Stimulated activated CD4-positive, alpha-beta T cell treated with anti-CD3 and anti-CD28 coated beads, Interleukin-4, amount 100 ng/mL, for 4 hours (primary cell): Measurements from ENCODE around the gene HSBP1L1.

Source experiments
- DNase-seq, 2 experiments: peaks; one replicate each; pipeline ENCODE4 v3.0.0-alpha.2; 2020

Gene HSBP1L1

DNA sequence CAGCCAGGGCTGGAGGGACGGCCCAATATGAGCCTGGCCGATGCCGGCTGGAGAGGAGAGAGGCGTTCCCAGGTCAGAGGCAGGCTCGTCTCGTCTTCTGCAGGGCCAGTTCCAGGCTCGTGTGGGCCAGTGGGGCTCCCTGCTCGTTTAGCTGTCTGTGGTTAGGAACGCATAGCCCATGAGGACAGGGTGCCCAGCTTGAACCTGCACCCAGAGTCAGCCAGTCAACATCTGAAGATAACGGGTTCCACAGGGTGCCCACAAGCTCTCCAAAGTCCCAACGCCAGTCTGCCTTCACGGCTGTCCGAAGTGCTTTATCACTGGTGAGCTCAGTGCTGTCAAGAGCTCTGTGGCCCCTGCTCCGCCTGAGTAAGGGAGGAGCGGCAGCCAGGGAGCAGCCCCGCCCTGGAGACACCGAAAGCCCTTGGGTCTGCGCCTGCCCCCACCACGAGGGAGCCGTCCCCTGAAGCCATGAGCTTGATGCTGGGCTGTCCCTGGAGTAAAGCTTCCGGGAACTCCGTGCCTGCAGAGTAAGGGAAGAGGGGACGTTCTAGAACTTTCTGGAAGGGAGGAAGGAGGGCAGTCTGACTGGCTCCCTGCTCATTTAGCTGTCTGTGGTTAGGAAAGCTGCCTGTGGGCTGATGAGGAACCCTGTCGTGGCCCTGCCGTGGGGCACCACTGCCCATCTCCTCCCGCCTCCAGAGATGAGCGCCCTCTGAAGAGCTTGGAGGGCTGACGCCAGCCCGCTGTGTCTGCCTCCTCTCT, 2.7 kb upstream of the HSBP1L1 start:
- no peak for DNase-seq

DNA sequence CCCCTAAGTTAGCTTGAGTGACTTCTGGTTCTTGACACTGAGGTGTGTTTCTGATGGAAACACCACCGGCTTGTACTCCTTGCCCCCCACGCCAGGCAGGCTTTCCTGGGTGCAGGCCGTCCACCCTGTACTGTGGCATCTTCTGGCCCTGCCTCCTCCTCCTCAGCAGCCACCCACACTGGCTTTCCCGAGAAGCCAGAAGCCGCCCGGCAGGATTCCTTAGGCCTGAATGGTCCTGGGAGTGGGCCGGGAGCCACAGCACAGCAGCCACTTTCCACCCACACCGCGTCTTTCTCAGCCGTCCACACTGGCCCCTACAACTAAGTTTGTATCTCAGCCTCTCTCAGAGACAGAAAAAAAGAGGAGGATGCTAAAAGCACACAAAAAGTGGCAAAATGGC, 2.1 kb upstream of the HSBP1L1 start:
- DNase-seq: no peak

DNA sequence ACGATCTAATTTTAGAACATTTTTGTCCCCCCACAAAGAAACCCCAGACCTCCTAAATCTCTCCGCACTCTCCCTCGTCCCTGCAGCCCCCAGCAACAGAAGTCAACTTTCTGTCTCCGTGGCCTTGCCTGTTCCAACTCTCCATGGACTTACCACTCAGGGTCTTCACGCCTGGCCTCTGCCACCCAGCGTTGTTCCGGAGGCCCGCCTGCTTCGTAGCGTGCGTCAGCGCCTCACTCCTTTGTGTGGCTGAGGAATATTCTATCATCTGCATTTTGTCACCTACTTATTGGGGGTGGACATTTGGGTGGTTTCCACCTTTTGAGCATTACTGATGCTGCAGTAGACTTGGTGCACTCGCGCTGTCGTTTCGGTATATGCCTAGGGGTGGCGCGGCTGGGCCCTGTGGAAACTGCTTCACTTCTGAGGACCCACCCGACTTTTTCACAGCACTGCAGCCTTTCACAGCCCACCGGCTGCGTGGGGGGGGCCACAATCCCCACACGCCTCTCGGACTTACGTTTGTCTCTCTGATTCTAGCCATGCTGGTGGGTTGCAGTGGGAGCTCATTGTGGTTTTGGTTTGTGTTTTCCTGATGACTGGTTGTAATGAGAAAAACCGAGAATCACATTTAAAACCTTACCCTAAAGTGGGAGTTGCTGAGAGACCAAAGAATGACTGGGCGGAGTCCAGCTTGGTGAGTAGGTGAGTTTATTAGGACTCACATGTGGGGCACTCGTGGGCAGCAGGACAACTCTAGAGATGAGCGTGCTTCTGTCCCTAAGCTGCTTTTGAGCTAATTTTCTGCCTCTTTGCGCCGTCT, 1.4 kb upstream of the HSBP1L1 start:
- DNase-seq: peak; percentile 12 to 29

DNA sequence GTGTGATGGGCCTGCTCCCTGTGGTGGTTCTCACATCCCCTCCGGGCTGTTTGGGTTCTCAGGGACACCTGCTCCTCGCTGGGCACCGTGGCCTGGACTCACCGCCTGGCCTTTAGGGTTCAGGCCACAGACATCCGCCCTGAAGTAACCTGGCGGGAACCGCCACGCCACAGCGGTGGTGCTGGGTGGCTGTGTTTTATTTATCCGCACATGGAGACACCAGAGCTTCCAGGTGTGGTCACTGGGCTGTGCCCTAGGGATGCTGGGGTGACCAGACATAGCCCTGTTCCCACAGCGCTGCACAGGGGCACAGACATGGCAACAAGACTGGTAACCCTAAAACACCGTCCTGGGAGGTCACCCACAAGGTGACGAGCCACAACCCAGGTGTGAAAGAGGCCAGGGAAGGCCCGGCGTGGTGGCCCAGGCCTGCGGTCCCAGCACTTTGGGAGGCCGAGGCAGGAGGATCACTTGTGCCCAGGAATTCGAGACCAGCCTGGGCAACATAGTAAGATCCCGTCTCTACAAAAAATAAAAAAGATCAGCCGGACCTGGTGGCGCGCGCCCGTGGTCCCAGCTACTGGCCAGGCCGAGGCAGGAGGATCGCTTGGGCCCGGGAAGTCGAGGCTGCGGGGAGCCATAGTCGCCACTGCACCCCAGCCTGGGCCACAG, 649 bp upstream of the HSBP1L1 start:
- DNase-seq: no peak

DNA sequence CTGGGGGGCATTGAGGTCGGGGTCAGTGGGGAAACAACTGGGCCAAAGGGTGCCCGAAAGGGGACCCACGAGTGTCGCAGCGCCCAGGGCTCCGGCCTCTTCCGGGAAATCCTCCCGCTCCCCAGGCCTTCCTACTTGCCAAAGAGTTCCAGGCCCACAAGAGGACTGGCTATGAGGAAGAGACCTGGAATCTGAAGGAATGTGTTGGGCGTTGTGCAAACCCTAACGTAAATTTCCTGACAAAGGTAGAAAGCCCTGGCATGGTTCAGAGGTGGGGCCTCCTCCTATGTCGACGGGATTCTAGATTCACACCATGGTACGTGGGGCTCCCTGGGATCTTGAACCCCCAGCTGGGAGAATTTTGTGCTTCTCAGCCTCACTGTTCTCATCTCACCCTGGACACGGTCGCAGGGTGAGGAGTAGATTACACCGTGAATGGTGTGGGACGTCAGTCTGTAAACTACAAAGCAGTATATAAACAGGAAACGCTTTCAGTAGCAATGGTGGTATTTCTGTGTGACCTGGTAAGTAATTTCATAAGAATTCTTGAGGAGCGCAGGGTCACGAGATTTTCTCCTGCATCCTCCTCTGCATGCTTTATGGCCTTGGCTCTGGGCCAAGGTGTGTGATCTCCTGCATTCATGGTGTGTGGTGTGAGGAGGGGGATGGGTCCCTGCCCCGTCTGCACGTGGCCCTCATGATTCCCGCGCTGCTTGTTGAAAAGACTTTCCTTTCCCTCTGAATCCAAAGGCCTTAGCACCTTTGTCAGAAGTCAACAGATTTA, 868 bp downstream of the HSBP1L1 start:
- DNase-seq: no peak

DNA sequence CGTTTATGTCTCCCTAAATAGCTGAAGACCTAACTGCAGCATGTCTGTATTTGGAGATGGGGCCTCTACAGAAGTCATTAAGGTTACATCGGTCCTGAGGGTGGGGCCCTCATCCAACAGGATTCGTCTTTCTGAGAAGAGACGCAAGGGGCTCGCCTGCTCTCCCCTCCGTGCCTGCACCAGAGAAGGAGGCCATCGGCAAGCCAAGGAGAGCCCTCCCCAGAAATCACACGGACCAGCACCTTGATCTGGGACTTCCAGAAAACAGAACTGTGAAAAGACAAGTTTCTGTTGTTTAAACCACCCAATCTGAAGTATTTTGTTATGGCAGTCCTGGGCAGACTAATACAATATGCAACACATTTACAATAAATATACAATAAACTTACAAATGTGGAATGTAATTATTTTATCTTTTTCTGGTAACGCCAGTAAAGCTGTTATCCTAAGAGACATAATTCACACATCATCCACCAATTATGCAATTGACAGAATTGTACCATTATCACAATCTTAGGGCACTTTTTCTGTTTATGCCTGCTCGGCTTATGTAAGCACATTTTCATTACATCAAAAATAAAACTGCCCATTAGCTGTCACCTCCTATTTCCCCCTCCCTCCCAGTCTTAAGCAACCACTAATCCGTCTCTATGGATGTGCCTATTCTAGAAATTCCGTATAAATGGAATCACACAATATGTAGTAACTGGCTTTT, 6.1 kb downstream of the HSBP1L1 start:
- no peak for DNase-seq

DNA sequence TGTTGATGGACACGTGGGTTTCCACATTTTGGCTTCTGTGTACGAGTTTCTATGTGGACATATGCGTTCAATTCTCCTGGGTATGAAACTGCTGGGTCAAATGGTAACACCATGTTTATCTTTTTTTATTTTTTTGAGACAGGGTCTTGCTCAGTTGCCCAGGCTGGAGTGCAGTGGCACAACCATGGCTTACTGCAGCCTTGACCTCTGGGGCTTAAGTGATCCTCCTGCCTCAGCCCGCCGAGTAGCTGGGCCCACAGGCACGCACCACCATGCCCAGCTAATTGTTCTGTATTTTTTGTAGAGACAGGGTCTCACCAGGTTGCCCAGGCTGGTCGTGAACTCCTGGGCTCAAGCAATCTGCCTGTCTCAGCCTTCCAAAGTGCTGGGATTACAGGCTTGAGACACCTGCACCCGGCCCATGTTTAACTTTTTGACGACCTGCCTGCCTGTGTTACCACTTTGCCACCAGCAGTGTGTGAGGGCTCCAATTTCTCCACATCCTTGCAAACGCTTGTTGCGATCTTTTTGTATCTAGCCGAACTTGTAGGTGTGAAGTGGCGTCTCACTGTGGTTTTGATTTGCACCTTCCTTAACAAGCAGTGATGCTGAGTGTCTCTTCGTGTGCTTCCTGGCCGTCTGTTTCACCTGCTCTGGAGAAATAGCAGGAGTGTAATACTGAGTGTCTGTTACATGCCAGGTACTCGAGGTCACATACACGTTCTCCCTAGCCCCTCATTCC, 6.9 kb downstream of the HSBP1L1 start:
- DNase-seq: no peak

DNA sequence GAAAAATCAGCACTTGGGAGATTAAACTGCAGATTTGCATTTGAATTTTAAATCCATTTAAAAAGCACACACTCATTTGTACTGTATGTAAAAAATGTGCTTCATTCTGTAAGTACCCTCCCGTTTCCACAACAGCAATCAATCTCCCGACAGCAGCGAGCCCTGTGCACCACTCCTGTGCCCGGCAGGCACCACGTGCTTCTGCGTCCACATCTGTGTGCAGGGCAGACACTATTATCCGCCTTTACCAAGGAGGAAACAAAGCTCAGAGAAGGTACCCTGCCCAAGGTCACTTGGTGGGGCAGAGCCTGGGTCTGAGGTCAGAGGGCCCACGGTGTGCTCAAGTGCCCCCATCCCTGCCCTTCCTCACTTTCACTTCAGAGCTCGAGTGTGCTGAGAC, 7.5 kb downstream of the HSBP1L1 start:
- DNase-seq: no peak

DNA sequence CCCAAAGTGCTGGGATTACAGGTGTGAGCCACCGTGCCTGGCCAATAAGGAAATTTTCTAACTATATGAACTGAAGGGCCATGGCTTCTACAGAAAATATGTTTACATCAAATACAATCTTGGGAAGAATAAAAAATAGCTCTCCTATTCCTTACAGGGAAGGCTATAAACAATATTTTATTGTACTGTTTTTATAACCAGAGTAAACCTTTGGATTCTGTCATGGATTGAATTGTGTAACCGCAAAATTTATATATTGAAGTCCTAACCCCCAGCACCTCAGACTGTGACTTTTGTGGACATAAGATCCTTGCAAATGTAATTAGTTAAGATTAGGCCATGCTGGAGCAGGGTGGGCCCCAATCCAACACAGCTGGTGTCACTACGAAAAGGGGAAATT, 8.3 kb downstream of the HSBP1L1 start:
- DNase-seq: no peak

DNA sequence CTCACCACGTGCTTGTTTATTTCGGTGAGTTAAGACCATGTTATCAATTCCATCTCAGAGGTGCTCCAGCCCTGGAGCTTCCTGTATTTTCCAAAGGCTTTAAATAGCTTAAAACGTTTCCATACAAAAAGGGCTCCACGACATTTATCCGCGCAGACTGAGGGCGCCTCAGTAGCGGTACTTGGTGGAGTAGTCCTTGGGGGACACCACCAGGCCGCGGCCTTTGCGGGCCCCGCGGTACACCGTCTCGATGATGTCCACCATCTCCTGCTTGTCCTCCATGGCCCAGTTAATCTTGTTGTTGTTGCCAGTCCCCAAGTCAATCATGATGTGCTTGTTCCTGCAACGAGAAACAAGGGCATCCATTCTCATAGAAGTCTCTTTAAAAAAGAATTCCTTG, 9.1 kb downstream of the HSBP1L1 start:
- no peak for DNase-seq

DNA sequence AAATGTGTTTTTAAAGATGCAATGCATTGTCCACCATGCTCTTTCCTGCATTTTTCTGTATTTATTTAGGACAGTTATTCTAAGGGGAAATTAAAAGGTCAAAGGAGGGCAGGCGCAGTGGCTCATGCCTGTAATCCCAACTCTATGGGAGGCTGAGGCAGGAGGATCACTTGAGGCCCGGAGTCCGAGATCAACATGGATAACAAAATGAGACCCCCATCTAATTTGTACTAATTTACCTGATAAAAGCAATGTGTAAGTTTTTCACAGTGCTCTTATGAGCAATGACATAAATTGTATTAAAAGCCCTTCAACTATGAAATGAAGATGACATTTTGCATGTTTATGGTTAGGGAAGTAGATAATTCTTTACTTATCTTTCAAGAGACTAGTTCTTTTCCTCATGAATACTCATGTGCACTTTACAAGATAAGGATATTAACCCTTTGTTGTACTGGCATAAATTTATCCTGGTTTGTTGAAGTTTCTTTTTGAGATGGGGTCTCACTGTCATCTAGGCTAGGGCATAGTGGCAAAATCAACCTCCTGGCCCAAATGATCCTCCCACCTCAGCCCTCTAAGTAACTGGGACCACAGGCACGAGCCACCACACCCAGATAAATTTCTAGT, 9.7 kb downstream of the HSBP1L1 start:
- no peak for DNase-seq

DNA sequence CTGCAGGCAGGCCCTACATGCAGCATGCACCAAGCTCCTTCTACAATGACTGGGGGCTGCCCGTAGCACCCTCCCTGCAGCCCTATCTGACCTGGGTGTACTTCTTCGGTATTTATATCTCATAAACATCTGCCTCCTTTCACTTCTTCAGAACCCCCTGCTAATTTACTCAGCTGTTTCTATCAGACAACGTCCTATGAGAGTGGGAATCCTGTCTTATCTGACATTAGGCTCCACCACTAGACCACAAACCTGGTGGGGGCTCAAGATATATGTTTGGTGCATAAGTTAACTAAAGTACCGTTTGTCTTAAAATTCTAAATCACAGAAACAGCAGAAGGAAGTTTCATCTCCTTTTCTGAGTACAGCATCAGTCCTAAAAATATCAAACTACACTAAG, 10.6 kb downstream of the HSBP1L1 start:
- no peak for DNase-seq

DNA sequence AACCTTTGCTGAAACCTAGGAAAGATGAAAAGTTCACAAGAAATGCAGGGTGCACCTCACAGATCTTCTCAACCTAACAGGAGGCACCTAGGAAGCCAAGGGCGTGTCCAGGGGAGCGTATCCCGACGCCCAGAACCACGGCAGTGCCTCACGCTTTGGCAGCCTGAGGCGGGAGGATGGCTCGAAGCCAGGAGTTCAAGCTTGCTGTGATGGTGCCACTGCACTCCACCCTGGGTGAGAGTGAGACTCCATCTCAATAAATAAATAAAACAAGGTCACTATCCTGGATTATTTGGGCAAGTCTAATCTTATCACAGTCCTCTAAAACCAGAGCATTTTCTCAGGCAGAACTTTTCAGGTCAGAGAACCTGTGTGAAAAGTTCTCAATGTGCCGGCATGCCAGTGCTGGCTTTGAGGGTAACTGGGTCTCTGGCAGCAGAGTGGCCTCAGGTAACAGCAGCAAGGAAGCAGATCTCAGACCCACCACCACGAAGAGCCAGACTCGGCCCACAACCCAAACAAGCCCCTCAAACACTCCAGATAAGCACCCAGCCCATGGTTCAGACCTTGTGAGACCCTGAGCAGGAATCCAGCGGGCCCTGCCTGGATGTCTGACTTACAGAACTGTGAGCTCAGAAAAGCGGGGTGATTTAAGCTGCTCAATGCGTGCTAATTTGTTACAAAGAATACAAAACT, 11.7 kb downstream of the HSBP1L1 start:
- no peak for DNase-seq

DNA sequence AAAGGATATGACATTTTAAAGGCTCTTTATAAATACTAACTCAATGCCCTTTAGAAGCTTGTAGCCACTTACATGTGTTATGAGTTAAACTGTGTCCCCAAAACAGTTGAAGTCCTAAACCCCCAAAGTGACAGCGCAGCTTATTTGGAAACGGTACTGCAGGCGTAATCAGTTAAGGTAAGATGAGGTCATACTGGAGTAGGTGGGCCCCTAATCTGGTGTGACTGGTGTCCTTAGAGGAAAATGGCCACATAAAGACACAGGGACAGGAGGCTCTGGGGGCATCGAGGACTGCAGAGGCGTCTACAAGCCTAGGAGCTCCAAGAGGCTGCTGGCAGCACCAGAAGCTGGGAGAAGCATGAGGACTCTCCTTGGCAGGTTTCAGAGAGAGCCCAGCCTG, 15.4 kb downstream of the HSBP1L1 start:
- no peak for DNase-seq

DNA sequence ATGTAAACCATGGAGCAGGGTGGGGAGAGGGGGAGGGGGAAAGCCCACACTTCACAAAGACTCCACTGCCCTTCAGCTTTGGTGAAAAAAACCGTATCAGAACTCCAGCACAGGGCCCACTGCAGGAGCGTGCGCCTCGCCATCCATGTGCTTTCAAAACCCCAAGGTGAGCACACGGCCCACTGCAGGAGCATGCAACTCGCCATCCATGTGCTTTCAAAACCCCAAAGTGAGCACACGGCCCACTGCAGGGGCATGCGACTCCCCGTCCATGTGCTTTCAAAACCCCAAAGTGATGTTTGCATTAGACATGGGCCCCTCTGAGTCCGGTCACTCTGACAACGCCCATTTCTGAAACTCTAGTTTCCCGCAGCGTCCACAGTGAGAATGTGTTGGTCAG, 16.1 kb downstream of the HSBP1L1 start:
- DNase-seq: no peak

DNA sequence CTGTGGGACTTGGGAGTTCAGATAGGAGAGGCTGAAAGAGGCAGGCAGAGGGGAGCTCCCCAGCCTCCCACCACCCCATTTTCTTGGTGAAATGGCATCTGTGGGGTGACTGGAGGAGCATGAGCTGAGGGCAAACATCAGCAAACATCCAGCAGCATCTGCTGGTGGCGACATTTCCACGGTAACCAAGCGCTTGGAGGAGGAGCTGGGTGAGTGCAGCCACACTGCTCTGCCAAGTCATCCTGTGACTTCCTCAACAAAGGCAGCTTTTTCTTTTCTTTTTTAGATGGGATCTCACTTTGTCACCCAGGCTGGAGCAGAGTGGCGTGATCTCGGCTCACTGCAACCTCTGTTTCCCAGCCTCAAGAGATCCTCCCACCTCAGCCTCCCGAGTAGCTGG, 18.3 kb downstream of the HSBP1L1 start:
- DNase-seq: no peak

DNA sequence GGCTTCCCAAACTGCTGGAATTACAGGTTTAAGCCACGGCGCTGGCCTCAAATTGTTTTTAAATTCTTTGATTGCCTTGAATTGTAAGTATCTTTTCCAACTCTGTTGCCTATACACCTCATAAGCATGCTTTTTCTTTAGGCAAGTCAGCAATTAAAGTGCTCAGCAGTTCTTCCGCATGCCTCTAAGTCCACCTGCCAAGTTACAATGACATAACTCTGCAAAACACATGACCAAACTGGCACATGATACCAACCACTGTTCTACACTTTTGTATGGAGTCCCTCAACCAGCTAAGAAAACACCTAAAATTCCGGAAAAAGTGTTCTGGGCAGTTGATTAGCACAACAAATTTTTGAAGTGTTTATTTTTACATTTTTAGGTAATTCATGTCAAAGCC, 18.8 kb downstream of the HSBP1L1 start:
- no peak for DNase-seq

DNA sequence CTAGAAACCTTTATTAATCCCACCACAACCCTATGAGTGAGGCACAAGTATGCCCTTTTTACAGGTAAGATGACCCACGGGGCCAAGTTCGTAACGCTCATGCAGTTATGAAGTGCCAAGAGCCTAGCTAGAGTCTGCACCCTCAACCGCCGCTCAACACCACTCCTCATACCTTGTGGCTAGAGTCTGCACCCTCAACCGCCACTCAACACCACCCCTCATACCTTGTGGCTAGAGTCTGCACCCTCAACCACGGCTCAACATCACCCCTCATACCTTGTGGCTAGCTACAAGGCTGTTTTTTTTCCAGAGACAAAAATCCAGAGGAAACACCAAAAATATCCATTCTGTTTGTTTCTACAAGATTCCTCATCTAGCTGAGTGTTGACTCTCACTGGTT, 19.4 kb downstream of the HSBP1L1 start:
- DNase-seq: no peak

DNA sequence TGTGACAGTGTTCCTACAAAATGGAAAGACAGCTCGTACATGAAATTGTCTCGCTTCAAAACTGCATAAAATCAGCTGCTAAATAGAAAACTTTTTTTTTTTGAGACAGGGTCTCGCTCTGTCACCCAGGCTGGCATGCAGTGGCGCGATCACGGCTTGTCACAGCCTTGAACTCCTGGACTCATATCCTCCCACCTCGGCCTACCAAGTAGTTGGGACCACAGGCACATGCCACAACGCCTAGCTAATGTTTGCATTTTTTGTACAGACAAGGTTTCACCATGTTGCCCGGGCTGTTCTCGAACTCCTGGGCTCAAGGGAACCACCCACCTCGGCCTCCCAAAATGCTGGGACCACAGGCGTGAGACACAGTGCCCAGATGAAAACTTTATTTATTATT, 20.7 kb downstream of the HSBP1L1 start:
- no peak for DNase-seq

DNA sequence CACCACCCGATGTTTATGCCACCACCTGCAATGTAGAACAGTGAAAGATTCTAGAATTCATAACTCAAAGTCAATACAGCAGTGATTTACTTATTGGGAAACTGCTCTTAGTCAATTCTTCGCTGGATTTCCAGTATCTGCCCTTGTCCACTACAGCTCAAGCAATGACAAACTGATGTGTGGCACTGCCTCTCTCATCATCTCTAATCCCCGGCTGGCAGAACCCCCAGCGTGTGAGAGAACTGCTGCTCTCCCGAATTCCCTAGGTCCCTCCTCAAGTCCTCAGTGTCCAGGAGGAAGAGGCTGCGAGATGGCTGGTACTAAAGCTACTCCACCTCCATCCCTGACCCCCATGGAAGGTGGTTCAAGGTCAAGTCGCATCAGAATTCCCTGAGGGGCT, 22.3 kb downstream of the HSBP1L1 start:
- DNase-seq: no peak

DNA sequence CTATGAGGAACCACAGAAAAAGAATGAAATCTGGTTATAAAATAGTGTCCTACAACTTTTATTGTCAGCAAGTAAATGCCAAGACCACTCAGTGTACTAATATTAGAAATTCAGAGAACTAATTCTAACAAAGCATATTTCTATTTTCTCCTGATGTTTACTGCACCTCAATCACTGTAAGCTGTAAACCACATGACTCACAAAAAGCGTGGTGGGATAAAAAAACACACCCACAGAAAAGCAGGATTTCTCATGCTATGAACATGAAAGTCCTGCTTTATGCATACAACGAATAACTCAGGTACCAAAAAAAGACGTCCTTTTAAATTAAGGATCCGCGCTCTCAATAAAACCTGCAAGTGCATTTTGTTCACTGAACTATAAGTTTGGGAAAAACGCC, 23.1 kb downstream of the HSBP1L1 start:
- DNase-seq: no peak
